22Rv1 (cell line): Measurements from ENCODE around the gene ST8SIA1.

ENCODE experiments used
- H3K27ac ChIP-seq: fragments of 450-650 bp; 2 replicates; pipeline ENCODE4 v1.5.1; 2017
- CTCF ChIP-seq: fragments of 450-650 bp; IDR thresholded peaks from 2 replicates; pipeline ENCODE4 v1.5.1; 2017; ENCODE audit warnings: mild to moderate bottlenecking
- ZFX ChIP-seq: fragments of 450-650 bp; IDR thresholded peaks from 2 replicates; pipeline ENCODE4 v1.6.1; 2017; ENCODE audit warnings: antibody characterized with exemption, borderline replicate concordance

ST8SIA1 gene

GRCh38 chr12:22287776-22288621 lies 46.5 kb downstream of the ST8SIA1 start:
- TF ChIP-seq CTCF: no peak
- TF ChIP-seq ZFX: no peak
- H3K27ac ChIP-seq: no peak overlapping the region

- TF ChIP-seq CTCF (no peak), ZFX (no peak)
- no peak overlapping the region for H3K27ac ChIP-seq
Measured at GRCh38 chr12:22287101-22287500, 47.4 kb downstream of the ST8SIA1 start.

GRCh38 chr12:22286569-22286968 lies 47.9 kb downstream of the ST8SIA1 start:
- TF ChIP-seq ZFX (no peak), CTCF (no peak)
- H3K27ac ChIP-seq: no peak overlapping the region

- TF ChIP-seq ZFX: no peak
- no peak for TF ChIP-seq CTCF
- H3K27ac ChIP-seq: no peak overlapping the region
Measured at GRCh38 chr12:22285846-22286245, 48.7 kb downstream of the ST8SIA1 start.

- TF ChIP-seq ZFX: no peak
- TF ChIP-seq CTCF: no peak
- H3K27ac ChIP-seq: no peak overlapping the region
Measured at GRCh38 chr12:22284871-22285270, 49.6 kb downstream of the ST8SIA1 start.

GRCh38 chr12:22283508-22283907 lies 51.0 kb downstream of the ST8SIA1 start:
- TF ChIP-seq CTCF (no peak), ZFX (no peak)

GRCh38 chr12:22283006-22283506 lies 51.5 kb downstream of the ST8SIA1 start:
- TF ChIP-seq CTCF (no peak), ZFX (no peak)
- no peak overlapping the region for H3K27ac ChIP-seq

More at GRCh38 chr12:22283508-22283907, 51.0 kb downstream of the ST8SIA1 start:
- H3K27ac ChIP-seq: no peak overlapping the region
